GM12892 (cell line): ENCODE measurements around the gene SEC23IP. TPM values are rescaled to one million over a fixed set of nuclear protein-coding genes. Genes with fewer than 3 reads are reported as not detected.

Experiments used
- DNase-seq: peaks from one replicate; pipeline ENCODE4 v3.0.0; 2011; ENCODE audit not compliant: insufficient read length
- FAIRE-seq: peaks from 2 replicates; lab custom pipeline; 2011; peaks lifted over from hg19 to GRCh38; lab: Jason Lieb, UNC
- POLR2A ChIP-seq: IDR thresholded peaks from 2 replicates; pipeline ENCODE4 v1.6.1; 2011; ENCODE audit warnings: low read depth, low read length, control low read depth
- POLR2AphosphoS5 ChIP-seq: IDR thresholded peaks from 2 replicates; pipeline ENCODE4 v1.6.1; 2011; ENCODE audit warnings: low read depth, low read length, control low read depth
- TAF1 ChIP-seq: IDR thresholded peaks from 2 replicates; pipeline ENCODE4 v1.6.1; 2011; ENCODE audit warnings: low read depth, mild to moderate bottlenecking, control low read depth, low read length, borderline replicate concordance
- polyA plus RNA-seq: library from polyadenylated mRNA; unstranded; fragments of >200 nt; gene quantifications from one replicate; pipeline ENCODE4 v1.2.1, GENCODE V29; 2012; ENCODE audit warnings: missing spikeins, inconsistent platforms; ENCODE audit not compliant: missing spikeins

SEC23IP gene
- polyA plus RNA-seq: 34.5 TPM

DNA sequence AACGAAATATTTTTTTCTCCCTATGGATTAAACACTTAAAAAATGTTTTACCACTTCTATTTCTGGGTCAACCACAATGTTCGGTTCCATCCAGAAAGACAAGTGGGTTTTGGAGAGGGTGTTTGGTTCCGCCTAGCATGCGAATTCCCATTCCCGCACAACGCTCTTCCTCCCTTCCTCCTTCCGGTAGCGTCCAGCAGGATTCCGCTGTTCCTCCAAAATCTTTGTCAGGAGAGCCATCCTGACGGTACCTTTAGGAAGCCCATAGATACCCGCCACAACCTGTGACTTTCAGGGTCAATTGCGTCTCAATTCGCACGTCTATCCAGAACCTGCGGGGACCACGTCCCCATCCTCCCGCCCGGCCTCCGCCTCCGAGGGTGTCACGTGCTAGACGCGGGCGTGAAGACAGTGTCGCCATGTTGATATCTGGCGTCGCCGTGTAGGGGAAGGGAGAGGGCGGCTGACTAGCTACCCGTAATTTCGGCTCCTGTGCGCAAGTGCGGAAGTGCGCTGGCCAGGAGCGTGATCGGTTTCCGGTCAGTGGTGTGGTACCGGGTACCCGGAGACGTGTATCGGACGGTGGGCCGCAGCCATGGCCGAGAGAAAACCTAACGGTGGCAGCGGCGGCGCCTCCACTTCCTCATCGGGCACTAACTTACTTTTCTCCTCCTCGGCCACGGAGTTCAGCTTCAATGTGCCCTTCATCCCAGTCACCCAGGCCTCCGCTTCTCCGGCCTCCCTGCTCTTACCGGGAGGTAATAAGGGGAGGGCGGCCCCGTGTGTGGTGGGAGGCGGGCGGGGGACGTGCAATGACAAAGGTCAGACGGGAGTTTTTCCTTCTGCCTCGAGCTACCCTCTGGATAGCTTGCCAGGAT lies at the start of gene SEC23IP:
Gene SEC23IP (plus strand): TSS at position 543 of the 878 bp plus-strand sequence. CDS start 53 bp downstream, at position 596.
- DNase-seq (peak; percentile 82), FAIRE-seq (peak; percentile 99)
- TF ChIP-seq POLR2A (peak; percentile 93), TAF1 (peak; percentile 76), POLR2AphosphoS5 (peak; percentile 95)

- no peak for DNase-seq
- TF ChIP-seq POLR2A: no peak
- TF ChIP-seq POLR2AphosphoS5: no peak
- TF ChIP-seq TAF1: no peak
- no peak for FAIRE-seq
Observed at GRCh38 chr10:119845656-119846055, 46.9 kb upstream of the SEC23IP start.

GRCh38 chr10:119849031-119849789 lies 43.3 kb upstream of the SEC23IP start:
- DNase-seq (no peak), FAIRE-seq (no peak)
- no peak for TF ChIP-seq TAF1
- TF ChIP-seq POLR2AphosphoS5: no peak
- TF ChIP-seq POLR2A: no peak

DNA sequence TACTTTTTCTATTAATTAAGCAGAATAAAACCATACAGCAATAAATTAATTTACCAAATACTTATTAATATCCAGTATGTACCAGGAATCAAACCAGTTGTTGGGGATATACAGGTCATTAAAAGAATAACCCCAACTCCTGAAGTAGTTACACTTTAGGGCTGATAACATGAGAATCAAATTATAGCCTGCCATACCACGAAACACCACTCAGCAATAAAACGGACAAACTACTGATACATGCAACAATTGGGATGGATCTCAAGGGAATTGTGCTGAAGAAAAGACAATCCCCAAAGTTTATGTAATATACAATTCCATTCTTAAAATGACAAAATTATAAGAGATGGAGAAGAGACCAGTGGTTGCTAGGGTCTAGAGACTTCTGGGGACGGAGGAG lies 42.6 kb upstream of the SEC23IP start:
- FAIRE-seq (no peak), DNase-seq (no peak)
- TF ChIP-seq POLR2AphosphoS5 (no peak), TAF1 (no peak), POLR2A (no peak)

DNA sequence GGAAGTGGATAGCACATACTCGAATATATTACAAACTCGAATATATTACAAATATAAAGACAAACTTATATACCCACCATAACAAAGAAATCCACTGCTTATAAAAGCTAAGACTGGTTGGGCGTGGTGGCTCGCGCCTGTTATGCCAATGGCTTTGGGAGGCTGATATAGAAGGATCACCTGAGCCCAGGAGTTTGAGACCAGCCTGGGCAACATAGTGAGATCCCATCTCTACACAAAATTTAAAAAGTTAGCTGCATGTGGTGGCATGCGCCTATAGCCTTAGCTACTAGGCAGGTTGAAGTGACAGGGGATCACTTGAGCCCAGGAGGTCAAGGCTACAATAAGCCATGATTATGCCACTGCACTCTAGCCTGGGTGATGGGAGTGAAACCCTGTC lies 40.3 kb upstream of the SEC23IP start:
- no peak for TF ChIP-seq TAF1
- TF ChIP-seq POLR2AphosphoS5: no peak
- TF ChIP-seq POLR2A: no peak
- DNase-seq (no peak), FAIRE-seq (no peak)

DNA sequence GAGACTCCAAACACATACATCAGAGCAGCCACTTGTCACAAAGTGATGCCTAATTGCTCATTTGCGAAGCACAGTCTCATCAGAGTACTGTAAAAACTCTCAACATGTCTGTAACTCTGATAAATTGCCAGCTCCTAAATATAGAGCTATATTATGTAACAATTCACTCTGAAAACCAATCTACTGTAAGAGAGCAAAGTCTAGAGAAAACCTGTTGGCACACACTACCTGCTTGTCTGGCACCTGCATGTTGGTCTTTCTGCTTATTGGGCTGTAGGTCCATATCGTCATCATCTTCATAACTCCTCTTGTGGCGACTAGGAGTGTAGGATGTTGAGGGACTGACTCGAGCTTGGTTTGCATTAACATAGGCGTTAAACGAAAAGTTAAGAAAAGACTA lies 39.7 kb upstream of the SEC23IP start:
- DNase-seq (no peak), FAIRE-seq (no peak)
- TF ChIP-seq TAF1 (no peak), POLR2A (no peak), POLR2AphosphoS5 (no peak)

DNA sequence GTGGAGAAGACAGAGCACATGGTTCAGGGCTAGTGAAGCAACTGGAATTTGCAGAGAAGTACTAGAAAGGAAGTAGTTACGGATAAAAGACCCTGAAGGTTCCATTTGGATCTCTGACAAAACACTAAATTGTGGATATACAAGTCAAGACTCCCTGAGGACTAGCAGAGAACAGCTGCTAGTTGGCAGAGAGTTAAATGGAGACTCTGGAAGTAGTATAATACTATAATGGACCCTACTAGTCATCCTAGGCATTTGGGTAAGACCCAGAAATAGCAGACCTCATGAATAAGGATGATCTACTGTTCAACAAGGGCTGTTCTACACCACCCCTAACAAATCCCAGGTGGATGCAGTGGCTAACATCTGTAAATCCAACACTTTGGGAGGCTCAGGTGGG lies 39.0 kb upstream of the SEC23IP start:
- no peak for FAIRE-seq
- DNase-seq: no peak
- no peak for TF ChIP-seq POLR2A
- no peak for TF ChIP-seq TAF1
- TF ChIP-seq POLR2AphosphoS5: no peak

DNA sequence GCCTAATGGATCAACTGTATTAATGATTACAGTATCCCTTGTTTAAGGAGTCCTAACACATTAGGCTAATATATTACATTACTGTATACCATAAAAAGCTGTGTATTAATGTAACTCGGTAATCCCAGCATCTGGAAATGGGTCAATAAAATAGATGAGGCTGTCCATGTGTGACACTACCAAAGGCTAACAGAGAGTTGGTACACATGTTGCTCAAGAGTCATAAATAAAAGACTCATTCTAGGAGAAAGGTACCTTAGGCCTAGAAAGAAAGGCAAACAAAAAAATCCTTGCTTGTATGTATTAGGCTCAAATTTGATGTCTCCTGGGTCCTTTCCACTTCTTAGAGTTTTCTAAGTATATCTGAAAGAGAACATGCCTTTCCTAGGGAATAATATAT lies 34.5 kb upstream of the SEC23IP start:
- DNase-seq (no peak), FAIRE-seq (no peak)
- TF ChIP-seq TAF1 (no peak), POLR2AphosphoS5 (no peak), POLR2A (no peak)

GRCh38 chr10:119859420-119860258 lies 32.9 kb upstream of the SEC23IP start:
- TF ChIP-seq POLR2A (no peak), POLR2AphosphoS5 (no peak), TAF1 (no peak)
- FAIRE-seq (peak; percentile 89), DNase-seq (no peak)

GRCh38 chr10:119860866-119861607 lies 31.5 kb upstream of the SEC23IP start:
- FAIRE-seq (peak; percentile 81), DNase-seq (no peak)
- TF ChIP-seq TAF1 (no peak), POLR2A (no peak), POLR2AphosphoS5 (no peak)

- TF ChIP-seq POLR2AphosphoS5 (no peak), POLR2A (no peak), TAF1 (no peak)
- FAIRE-seq (no peak), DNase-seq (no peak)
Observed at GRCh38 chr10:119862524-119862923, 30.0 kb upstream of the SEC23IP start.
